ENCODE data around the gene PPP1R26.

PPP1R26 gene

GRCh38 chr9:135488013-135488330 is 8.4 kb downstream of the PPP1R26 start:
- DNase-seq (ENCODE audit: low read depth): no peak

- DNase-seq (ENCODE audit: low read depth): no peak
These were observed 8.9 kb downstream of the PPP1R26 start for GRCh38 chr9:135488527-135488926.

DNA sequence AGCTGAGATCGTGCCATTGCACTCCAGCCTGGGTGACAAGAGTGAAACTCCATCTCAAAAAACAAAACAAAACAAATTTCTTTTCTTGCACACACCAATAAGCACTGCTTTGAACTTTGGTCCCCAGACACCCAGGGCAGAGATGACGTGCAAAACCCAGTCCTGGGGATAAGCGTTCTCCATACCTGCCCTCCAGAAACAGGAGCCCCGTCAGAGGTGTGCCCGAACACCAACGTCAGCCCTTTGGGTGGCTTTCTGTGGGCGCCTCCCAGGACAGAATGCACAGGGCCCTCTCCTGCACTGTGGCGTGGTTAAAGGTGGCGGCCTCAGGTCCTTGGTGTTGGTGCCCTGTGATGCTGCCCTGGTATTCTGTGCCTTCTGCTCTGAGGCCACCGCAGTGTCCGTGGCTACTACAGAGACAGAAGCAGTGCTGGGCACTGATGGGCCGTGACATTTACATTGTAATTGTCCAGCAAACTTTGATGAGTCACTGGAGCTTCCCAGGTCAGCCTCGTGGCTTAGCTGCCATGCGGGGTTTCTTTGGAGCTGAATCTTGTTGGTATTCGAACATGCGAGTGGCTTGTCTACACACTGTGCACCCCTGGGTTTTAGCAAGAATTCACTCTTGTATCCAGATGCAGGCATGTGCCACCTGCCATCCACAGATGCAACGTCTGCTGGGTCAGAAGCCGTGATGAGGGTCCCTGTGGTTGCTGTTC is 9.8 kb downstream of the PPP1R26 start:
- DNase-seq (ENCODE audit: low read depth): no peak

GRCh38 chr9:135490166-135490870 is 10.7 kb downstream of the PPP1R26 start:
- no peak for DNase-seq (ENCODE audit: low read depth)

DNA sequence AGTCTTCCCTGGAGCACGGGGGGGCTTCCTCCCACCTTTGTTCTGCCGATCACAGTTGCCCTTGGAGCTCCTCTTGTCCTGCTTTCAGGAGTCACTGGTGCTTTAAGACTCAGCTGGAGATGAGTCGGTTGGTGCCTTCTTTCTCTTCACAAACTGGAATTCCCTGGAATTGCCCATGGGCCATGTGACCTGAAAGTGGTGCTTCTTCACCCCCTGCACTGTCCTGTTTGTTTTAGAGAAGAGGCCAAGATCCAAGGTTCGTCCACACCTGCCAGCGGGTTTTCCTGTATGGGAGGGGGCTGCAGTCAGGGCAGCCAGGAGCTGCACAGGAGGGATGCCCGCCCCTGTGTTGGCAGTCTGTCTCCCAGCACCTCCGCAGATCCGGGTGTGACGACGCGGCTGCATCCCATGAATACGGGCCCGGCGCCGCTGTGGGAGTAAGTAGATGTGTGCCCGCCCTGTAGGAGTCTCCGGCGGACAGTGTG is 11.4 kb downstream of the PPP1R26 start:
- DNase-seq (ENCODE audit: low read depth): no peak

DNA sequence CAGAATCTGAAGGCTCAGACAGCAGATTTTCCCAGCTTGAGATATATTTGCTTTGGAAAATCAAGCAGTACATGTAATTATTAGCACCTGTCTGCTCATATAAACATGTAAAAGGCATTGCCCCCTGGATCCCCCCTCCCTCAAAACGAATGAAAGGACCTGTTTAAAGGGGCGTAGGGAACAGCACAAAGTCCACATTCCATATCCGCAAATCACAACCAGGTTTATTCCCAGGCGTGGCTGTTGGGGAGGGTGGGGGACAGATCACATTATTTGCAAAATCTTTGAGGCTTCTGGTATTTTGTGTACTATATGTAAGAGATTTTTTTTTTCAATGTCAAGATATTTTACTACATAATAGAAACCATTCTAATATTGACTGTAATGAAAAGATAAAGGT is 12.2 kb downstream of the PPP1R26 start:
- no peak for DNase-seq (ENCODE audit: low read depth)

DNA sequence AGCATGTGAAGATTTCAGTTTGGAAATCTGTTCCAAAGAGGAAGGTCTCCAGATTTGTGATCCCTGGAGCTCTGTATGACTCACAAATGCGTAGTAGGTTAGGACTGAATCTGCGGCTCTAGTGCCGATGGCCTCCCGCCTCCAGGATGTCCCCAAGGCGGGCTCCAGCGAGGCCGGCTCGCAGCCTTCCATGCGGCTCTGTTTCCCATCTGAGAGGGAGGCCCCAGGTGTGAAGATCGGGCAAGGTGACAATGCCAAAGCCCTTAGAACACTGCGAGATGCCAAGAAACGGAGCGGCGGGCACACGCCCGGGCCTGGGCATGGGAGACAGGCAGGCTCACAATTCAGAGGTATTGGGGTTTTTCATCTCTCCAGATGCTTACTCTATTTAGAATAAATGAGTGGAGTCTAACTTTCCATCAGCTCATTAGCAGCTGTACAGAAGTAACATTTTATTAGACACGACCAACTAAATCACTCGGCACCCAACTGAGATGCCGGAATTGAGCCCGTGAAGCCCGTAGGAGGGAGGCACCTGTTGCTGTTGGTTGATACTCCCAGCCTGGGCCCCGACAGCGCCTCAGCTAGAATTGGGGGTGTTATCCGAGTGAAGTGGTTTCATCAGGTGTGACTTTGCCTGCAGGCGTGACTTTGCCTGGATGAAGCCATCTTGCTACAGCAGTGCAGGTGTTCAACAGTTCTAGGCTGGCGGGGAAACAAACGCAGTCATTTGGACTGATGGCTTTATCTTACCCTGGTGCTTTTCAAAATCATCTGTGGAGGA is 13.5 kb downstream of the PPP1R26 start:
- no peak for DNase-seq (ENCODE audit: low read depth)

GRCh38 chr9:135494791-135495559 is 15.4 kb downstream of the PPP1R26 start:
- no peak for DNase-seq (ENCODE audit: low read depth)

DNA sequence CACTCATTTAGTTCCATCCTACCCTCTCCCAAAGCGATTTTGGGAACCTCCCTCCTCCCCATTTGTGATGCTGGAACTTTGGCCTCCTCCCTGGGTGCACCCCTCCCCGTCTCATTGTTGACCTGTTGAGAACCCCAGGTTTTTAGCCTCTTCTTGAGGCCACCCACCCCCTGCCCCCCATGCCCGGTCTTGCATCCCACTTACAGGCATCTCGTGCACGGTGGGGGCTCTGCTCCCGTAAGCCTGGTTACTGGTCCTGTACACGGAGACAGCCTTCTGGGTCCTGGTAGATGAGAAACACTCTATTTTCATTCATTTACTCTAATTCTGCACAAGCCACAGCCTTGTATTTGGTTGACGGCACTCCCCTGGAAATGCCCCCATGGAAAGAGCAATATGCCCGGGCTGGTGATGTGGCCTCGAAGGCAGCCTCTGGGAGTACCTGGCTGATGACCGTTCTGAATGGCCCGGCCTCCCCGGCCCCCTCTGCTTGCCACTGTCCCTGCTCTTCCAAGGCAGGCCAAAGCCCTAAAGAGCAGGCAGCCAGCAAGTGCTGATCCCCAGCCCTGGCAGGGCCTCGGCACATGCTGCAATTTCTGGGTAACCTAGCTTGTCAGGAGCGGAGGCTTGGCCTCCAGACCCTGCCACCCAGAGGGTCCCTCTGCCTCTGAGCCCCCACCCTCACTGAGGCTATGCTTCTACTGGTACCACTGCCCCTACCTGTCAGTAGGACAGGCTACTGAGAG is 19.0 kb downstream of the PPP1R26 start:
- no peak for DNase-seq (ENCODE audit: low read depth)

DNA sequence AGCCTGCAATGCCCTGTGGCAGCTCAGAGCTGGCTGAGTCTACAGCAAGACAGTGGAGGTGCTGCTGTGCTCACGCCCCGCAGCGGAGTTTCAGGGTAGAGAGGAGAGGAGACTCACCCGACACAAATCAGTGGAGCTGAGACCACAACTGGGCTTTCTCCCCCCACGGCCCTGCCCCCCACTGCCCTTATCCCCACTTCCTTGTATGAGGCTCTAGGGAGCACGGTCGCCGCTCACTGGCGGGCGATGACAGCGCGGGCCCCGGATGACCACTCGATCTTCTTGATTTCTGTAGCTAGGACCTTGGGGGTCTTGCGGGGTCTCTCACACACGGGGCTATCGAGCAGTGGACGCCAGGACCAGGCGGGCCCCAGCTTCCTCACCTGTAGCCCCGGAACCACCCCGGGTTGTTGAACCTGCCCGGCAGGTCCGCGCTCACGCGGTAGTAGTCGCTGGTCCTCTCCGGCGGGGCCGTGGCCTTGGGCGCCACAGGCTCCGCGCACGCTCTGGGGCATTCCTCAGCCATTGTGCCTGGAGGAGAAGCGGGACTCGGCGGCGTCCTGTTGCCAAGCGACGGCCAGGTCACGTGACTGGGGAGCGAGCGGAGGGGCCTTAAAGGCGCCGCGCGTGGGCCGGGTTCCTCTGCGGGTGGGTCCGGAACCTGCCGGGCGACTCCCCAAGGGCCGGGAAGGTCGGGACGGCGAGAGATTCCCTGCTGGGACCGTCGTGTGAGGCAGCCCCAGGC is 19.9 kb downstream of the PPP1R26 start:
- DNase-seq (ENCODE audit: low read depth): peak; percentile 77

GRCh38 chr9:135500071-135500524 is 20.5 kb downstream of the PPP1R26 start:
- DNase-seq (ENCODE audit: low read depth): no peak

DNA sequence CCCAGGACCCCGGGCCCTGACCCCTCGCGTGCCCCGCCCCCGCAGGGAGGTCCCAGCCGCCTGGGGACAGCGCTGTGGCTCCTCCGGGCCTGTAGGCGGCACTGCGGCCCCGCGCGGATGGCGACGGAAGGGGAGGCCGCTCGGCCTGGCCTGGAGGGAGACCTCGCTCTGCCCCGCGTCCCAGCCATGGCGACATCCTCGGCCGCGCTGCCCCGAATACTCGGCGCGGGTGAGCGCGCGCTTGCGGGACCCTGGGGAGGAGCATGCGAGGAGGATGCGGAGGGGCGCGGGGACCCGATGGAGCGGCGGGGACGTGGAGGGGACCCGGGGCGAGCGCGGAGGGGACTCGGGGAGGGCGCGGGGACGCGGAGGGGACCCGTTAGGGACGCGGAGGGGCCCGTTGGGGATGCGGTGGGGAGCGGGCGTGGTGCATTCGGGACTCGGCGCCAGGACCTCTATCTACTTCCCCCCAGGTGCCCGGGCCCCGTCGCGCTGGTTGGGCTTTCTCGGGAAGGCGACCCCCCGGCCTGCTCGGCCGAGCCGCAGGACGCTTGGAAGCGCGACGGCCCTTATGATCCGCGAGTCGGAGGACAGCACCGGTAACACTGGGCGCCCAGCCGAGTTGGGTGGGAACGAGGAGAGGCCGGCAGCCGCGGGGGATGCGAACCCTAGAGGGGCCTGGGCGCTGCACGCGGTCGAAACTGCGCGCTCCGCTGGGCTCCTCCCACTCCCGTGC is 21.1 kb downstream of the PPP1R26 start, which contains the start of gene MRPS2:
TSS of gene MRPS2 (plus strand) at position 158 of the 736 bp plus-strand sequence. CDS start at position 187, 29 bp downstream.
- DNase-seq (ENCODE audit: low read depth): peak; percentile 70

DNA sequence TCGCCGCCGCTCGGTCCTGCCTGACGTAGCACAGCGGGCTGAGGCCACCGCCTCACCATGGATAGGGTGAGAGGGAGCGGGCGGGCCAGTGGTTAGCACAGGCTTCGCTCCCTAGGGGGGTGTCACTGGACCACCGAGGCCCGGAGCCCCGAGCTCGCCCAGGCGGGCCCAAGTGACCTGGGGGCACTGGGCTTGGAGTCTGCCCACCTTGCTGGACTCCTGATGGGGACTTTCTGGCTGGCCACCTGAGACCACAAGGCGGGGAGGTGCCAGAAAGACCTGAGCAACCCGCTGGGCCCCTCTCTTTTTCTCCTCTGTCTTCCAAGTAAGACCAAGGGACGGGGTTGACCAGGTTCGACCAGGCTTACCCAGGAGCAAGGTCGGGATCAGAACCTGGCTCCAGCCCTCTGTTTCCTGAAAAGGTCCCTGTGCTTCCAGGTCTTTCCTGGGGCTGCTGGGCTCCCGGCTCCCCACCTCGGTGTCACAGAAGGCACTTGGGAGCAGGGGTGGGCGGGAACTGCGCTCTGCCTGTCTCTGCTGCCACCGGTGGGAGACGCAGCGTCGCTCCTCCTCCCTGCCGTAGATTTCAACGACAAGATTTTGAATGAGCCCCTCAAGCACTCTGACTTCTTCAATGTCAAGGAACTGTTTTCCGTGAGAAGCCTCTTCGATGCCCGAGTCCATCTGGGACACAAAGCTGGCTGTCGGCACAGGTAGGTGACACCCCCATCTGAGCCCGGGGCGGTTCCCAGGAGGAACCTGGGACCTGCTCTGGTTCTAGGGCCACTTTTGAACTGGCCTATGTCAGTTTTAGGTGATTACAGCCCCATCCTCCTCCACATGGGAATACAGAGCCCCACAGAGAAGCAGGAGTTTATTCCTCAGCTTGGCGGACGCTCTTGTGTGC is 21.9 kb downstream of the PPP1R26 start:
- DNase-seq (ENCODE audit: low read depth): peak; percentile 31

- no peak for DNase-seq (ENCODE audit: low read depth)
These were observed 22.7 kb downstream of the PPP1R26 start for GRCh38 chr9:135502168-135502872.

DNA sequence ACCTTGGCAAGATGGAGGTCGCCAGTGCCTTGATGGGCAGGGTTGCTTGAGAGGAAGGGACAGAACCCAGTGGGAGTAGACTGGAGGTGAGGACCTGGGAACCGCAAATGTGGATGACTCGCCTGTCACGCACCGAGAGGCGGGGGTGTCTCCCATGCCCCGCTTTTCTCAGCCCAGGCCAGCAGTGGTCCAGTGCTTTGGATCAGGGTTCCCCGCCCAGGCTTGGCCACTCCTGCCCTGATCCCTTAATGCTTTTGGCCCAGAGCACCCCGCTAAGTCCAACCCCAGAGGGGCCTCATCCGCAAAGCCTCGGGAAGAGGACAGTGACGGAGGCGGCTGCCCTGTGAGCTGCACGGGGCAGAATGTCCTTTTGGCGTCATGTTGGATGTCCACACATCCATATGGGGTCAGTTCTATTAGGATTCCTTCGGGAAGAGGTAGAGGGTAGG is 23.3 kb downstream of the PPP1R26 start:
- DNase-seq (ENCODE audit: low read depth): no peak

DNA sequence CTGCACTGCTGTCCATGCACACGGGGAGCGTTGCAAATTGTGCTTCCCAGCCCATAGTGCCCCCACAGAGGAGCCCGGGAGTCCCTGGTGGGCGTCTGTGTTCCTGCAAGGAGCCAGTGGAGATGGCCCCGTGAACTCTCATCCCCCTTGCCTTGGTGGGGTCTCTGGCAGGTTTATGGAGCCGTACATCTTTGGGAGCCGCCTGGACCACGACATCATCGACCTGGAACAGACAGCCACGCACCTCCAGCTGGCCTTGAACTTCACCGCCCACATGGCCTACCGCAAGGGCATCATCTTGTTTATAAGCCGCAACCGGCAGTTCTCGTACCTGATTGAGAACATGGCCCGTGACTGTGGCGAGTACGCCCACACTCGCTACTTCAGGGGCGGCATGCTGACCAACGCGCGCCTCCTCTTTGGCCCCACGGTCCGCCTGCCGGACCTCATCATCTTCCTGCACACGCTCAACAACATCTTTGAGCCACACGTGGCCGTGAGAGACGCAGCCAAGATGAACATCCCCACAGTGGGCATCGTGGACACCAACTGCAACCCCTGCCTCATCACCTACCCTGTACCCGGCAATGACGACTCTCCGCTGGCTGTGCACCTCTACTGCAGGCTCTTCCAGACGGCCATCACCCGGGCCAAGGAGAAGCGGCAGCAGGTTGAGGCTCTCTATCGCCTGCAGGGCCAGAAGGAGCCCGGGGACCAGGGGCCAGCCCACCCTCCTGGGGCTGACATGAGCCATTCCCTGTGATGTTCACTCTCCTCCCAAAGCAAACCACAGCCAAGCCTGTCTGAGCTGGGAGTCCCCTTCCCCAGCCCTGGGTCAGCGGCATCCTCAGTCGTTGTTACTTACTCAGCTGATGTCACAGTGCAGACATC is 24.0 kb downstream of the PPP1R26 start:
- DNase-seq (ENCODE audit: low read depth): no peak
